GM06990 (cell line): ENCODE results near the gene PEX11A.

Experiments
- DNase-seq: peaks from one replicate; pipeline ENCODE4 v3.0.0-alpha.2; 2011; ENCODE audit not compliant: insufficient read length; ENCODE audit errors: extremely low read depth
- H3K27me3 ChIP-seq: replicated peaks from 2 replicates; pipeline ENCODE4 v1.6.0; 2011; ENCODE audit warnings: low read length; ENCODE audit not compliant: control insufficient read depth, insufficient read depth
- H3K36me3 ChIP-seq: 2 replicates; pipeline ENCODE4 v1.5.1; 2011; ENCODE audit warnings: low read length; ENCODE audit not compliant: control insufficient read depth, insufficient read depth
- H3K4me3 ChIP-seq: replicated peaks from 2 replicates; pipeline ENCODE4 v1.5.1; 2011; ENCODE audit warnings: low read depth, mild to moderate bottlenecking, control low read depth, low read length
- CTCF ChIP-seq: IDR thresholded peaks from 2 replicates; pipeline ENCODE4 v1.5.1; 2011; ENCODE audit warnings: low read length, control low read depth, mild to moderate bottlenecking, inconsistent platforms; ENCODE audit not compliant: insufficient read depth, poor library complexity, severe bottlenecking

PEX11A gene

GRCh38 chr15:89685995-89686394, 4.6 kb downstream of the PEX11A start:
- TF ChIP-seq CTCF: no peak

GRCh38 chr15:89681146-89681545, 9.4 kb downstream of the PEX11A start:
- Histone ChIP-seq H3K27me3 (no peaks in the 10 kb centered on the region), H3K4me3 (no peak overlapping the region), H3K36me3 (no peaks in the 10 kb centered on the region)
- DNase-seq: no peak
- no peak for TF ChIP-seq CTCF

More at GRCh38 chr15:89685995-89686394, 4.6 kb downstream of the PEX11A start:
- Histone ChIP-seq H3K36me3 (no peaks in the 10 kb centered on the region), H3K27me3 (no peaks in the 10 kb centered on the region), H3K4me3 (no peak overlapping the region)
- no peak for DNase-seq

- DNase-seq: no peak
- TF ChIP-seq CTCF: no peak
- H3K36me3 ChIP-seq: no peaks in the 10 kb centered on the region
- H3K4me3 ChIP-seq: no peak overlapping the region
- H3K27me3 ChIP-seq: no peaks in the 10 kb centered on the region; the same call in 1 of the 2 replicates
Measured at GRCh38 chr15:89680282-89680873, 10.2 kb downstream of the PEX11A start.

GRCh38 chr15:89679212-89679611, 11.3 kb downstream of the PEX11A start, which contains the start of gene PLIN1:
Gene PLIN1 (minus strand): TSS chr15:89679367. CDS start chr15:89677489, 1,878 bp downstream.
- no peak within 1 kb of the TSS for H3K4me3 ChIP-seq
- H3K36me3 ChIP-seq: no peaks in the 10 kb centered on the region
- TF ChIP-seq CTCF: no peak
- no peaks in the 10 kb centered on the region; the same call in 1 of the 2 replicates for H3K27me3 ChIP-seq
- no peak for DNase-seq

- no peak for DNase-seq
- Histone ChIP-seq H3K27me3 (no peaks in the 10 kb centered on the region; the same call in 1 of the 2 replicates), H3K36me3 (no peaks in the 10 kb centered on the region), H3K4me3 (no peak overlapping the region)
- no peak for TF ChIP-seq CTCF
Measured at GRCh38 chr15:89677381-89677780, 13.2 kb downstream of the PEX11A start.
